ENCODE results near the gene OXSM. TPM values are rescaled to one million over a fixed set of nuclear protein-coding genes. Genes with fewer than 3 reads are reported as not detected.

The OXSM gene
- total and polyA plus RNA-seq, 4 donors = 8.0 to 15.5 (median 10.1) TPM

DNA sequence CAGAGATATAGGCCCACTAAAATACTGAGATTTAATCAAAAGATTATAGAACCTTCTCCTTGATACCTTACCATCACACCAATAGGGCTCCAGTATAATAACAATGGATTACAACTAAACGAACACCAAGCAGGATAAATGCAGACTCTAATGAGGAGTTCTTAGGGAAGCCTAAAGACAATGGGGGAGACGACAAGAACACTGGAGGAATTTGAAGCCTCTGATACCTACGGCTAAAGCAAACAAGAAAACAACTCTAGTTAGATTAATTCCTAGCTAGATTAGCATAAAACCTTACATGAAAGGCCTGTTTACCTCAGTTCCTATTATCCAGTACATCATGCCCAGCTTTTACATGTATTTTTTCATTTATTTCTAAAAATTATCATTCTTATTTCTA lies 41.7 kb upstream of the OXSM start:
- no peaks in the 10 kb centered on the region for H3K4me1 ChIP-seq (ENCODE audit: control insufficient read depth in 5 of 5, insufficient read depth in 5 of 5, low read length in 5 of 5)
- no peak overlapping the region for H3K9ac ChIP-seq (ENCODE audit: insufficient read depth in 1 of 2, low read length in 2 of 2)
- TF ChIP-seq, protein P1, sequence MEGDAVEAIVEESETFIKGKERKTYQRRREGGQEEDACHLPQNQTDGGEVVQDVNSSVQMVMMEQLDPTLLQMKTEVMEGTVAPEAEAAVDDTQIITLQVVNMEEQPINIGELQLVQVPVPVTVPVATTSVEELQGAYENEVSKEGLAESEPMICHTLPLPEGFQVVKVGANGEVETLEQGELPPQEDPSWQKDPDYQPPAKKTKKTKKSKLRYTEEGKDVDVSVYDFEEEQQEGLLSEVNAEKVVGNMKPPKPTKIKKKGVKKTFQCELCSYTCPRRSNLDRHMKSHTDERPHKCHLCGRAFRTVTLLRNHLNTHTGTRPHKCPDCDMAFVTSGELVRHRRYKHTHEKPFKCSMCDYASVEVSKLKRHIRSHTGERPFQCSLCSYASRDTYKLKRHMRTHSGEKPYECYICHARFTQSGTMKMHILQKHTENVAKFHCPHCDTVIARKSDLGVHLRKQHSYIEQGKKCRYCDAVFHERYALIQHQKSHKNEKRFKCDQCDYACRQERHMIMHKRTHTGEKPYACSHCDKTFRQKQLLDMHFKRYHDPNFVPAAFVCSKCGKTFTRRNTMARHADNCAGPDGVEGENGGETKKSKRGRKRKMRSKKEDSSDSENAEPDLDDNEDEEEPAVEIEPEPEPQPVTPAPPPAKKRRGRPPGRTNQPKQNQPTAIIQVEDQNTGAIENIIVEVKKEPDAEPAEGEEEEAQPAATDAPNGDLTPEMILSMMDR (IDR thresholded peaks at IDR 0.05; ENCODE audit: control extremely low read depth, extremely low read depth) = no peak
- DNase-seq = no peak
- H3K9me3 ChIP-seq (ENCODE audit: control insufficient read depth in 4 of 4, insufficient read depth in 3 of 4, low read length in 3 of 4) = no peaks in the 10 kb centered on the region
- no peak for ATAC-seq (ENCODE audit: insufficient read depth, low FRiP score)
- 88 to 89% methylated on average over 3 of the region's 3 CpGs for WGBS, 2 donors
- no peaks in the 10 kb centered on the region for H3K27me3 ChIP-seq (ENCODE audit: control insufficient read depth in 3 of 3, insufficient read depth in 3 of 3, low read length in 2 of 3)
- no peak overlapping the region for H3K4me3 ChIP-seq
- peaks cover 11 to 33% (median 12%) of the 10 kb centered on the region in 4 donors for H3K36me3 ChIP-seq (ENCODE audit: control insufficient read depth in 4 of 4, insufficient read depth in 4 of 4, low read length in 4 of 4)
- no peak overlapping the region for H3K27ac ChIP-seq (ENCODE audit: low read depth in 1 of 2, low read length in 1 of 2)

DNA sequence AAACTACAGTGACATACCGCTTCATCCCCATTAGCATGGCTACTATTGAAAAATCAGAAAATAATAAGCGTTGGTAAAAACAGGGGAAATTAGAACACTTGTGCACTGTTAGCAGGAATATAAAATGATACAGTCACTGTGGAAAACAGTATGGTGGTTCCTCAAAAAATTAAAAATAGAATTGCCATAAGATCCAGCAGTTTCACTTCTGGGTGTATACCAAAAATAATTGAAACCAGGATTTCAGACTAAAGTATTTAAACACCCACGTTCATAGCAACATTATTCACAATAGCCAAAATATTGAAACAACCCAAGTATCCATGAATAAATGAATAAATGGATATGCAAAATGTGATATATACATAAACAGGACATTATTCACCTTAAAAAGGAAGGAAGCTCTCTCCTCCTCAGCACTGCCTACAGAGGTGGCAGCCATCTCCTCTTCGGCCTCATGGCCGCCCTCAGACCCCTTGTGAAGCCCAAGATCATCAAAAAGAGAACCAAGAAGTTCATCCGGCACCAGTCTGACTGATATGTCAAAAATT lies 40.8 kb upstream of the OXSM start:
- Histone ChIP-seq H3K36me3 (ENCODE audit: control insufficient read depth in 4 of 4, insufficient read depth in 4 of 4, low read length in 4 of 4) (peaks cover 11 to 31% (median 12%) of the 10 kb centered on the region in 4 donors), H3K9ac (ENCODE audit: insufficient read depth in 1 of 2, low read length in 2 of 2) (no peak overlapping the region), H3K27ac (ENCODE audit: low read depth in 1 of 2, low read length in 1 of 2) (no peak overlapping the region), H3K4me3 (no peak overlapping the region), H3K27me3 (ENCODE audit: control insufficient read depth in 3 of 3, insufficient read depth in 3 of 3, low read length in 2 of 3) (no peaks in the 10 kb centered on the region), H3K4me1 (ENCODE audit: control insufficient read depth in 5 of 5, insufficient read depth in 5 of 5, low read length in 5 of 5) (no peaks in the 10 kb centered on the region), H3K9me3 (ENCODE audit: control insufficient read depth in 4 of 4, insufficient read depth in 3 of 4, low read length in 3 of 4) (no peaks in the 10 kb centered on the region)
- ATAC-seq (ENCODE audit: insufficient read depth, low FRiP score) (no peak), DNase-seq (no peak)
- WGBS, 2 donors = 76 to 80% methylated on average over 6 of the region's 6 CpGs
- TF ChIP-seq, protein P1 (IDR thresholded peaks at IDR 0.05; ENCODE audit: control extremely low read depth, extremely low read depth) = no peak

DNA sequence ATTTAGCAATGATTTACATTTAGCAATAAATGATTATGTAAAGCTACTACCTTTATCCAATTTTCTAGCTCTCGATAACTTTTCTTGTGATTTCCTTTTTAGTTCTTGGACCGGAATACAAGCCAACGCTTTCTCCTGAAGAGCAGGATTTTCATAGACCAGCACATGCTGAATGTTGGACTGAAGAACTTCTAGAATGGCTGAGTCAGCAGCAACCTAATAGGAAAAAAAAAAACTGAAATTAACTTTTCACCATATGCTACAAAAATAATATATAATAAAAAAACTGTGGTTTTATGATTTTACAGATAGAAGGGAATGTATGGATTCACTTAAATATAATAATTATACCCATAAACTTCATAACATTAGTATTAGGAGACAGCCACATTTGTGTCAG lies 38.8 kb upstream of the OXSM start:
- Histone ChIP-seq H3K9ac (ENCODE audit: insufficient read depth in 1 of 2, low read length in 2 of 2) (no peak overlapping the region), H3K4me1 (ENCODE audit: control insufficient read depth in 5 of 5, insufficient read depth in 5 of 5, low read length in 5 of 5) (no peaks in the 10 kb centered on the region), H3K27ac (ENCODE audit: low read depth in 1 of 2, low read length in 1 of 2) (no peak overlapping the region), H3K9me3 (ENCODE audit: control insufficient read depth in 4 of 4, insufficient read depth in 3 of 4, low read length in 3 of 4) (no peaks in the 10 kb centered on the region), H3K27me3 (ENCODE audit: control insufficient read depth in 3 of 3, insufficient read depth in 3 of 3, low read length in 2 of 3) (no peaks in the 10 kb centered on the region), H3K36me3 (ENCODE audit: control insufficient read depth in 4 of 4, insufficient read depth in 4 of 4, low read length in 4 of 4) (peaks cover 5 to 26% (median 13%) of the 10 kb centered on the region in 4 donors), H3K4me3 (no peak overlapping the region)
- TF ChIP-seq, protein P1 (IDR thresholded peaks at IDR 0.05; ENCODE audit: control extremely low read depth, extremely low read depth) = no peak
- no peak for ATAC-seq (ENCODE audit: insufficient read depth, low FRiP score)
- no peak for DNase-seq
- WGBS, 2 donors = 84 to 96% methylated on average over 3 of the region's 3 CpGs

DNA sequence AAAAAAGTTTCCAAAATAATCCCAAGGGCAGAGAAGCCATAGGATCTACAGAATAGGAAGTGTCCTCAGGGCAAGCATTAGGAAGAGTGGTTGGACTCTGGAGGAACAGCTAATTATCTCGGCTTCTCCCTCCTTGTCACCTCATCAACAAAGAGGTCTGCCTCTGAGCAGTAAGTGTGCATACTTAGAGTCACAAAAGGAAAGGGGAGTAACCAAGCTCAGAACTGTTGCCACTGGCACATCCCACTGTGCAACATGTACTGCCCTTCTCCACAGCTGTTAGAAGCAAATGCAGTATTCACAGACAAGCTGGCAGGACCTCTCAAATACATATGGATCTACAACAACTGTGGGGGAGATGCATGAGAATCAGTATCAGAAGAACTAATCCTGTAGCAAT lies 38.2 kb upstream of the OXSM start:
- WGBS, 2 donors = 80 to 86% methylated on average over 1 of the region's 1 CpG
- TF ChIP-seq, protein P1 (IDR thresholded peaks at IDR 0.05; ENCODE audit: control extremely low read depth, extremely low read depth) = no peak
- ATAC-seq (ENCODE audit: insufficient read depth, low FRiP score) = no peak

More for the DNA sequence above, 38.2 kb upstream of the OXSM start:
- Histone ChIP-seq H3K27ac (ENCODE audit: low read depth in 1 of 2, low read length in 1 of 2) (no peak overlapping the region), H3K36me3 (ENCODE audit: control insufficient read depth in 4 of 4, insufficient read depth in 4 of 4, low read length in 4 of 4) (peaks cover 5 to 26% (median 12%) of the 10 kb centered on the region in 4 donors), H3K4me3 (no peak overlapping the region), H3K9ac (ENCODE audit: insufficient read depth in 1 of 2, low read length in 2 of 2) (no peak overlapping the region), H3K9me3 (ENCODE audit: control insufficient read depth in 4 of 4, insufficient read depth in 3 of 4, low read length in 3 of 4) (no peaks in the 10 kb centered on the region), H3K4me1 (ENCODE audit: control insufficient read depth in 5 of 5, insufficient read depth in 5 of 5, low read length in 5 of 5) (no peaks in the 10 kb centered on the region), H3K27me3 (ENCODE audit: control insufficient read depth in 3 of 3, insufficient read depth in 3 of 3, low read length in 2 of 3) (no peaks in the 10 kb centered on the region)
- peak; percentile 15 to 30 (median 26) for DNase-seq

Measured in lung (tissue), 12 donors.